Stomach (tissue), 9 donors: Measurements from ENCODE around the gene SRC. TPM values are rescaled to one million over a fixed set of nuclear protein-coding genes. Genes with fewer than 3 reads are reported as not detected.

ENCODE experiments used
- DNase-seq, 2 donors: peaks; one replicate each; pipeline versions ENCODE4 v3.0.0 to v3.0.0-alpha.2; 2013 to 2019
- H3K27ac ChIP-seq, 5 donors: fragments of 200-600 bp in 4 of 5; sonication (generic) in 4 of 5; one replicate each; pipeline ENCODE4 v1.5.1; 2013 to 2019; ENCODE audit warnings: mild to moderate bottlenecking in 1 of 5, moderate library complexity in 1 of 5
- H3K27me3 ChIP-seq, 3 donors: fragments of 200-600 bp; sonication (generic); one replicate each; pipeline ENCODE4 v1.5.1; 2017 to 2019; ENCODE audit warnings: mixed run types in 1 of 3
- H3K36me3 ChIP-seq, 4 donors: fragments of 200-600 bp; sonication (generic); 1 replicate in 3 of 4; 2 replicates in 1 of 4; pipeline ENCODE4 v1.5.1; 2016 to 2019
- H3K4me1 ChIP-seq, 4 donors: fragments of 200-600 bp; sonication (generic); one replicate each; pipeline ENCODE4 v1.5.1; 2016 to 2019
- H3K4me3 ChIP-seq, 4 donors: fragments of 200-600 bp; sonication (generic) in 3 of 4; one replicate each; pipeline ENCODE4 v1.5.1; 2016 to 2019; ENCODE audit warnings: mild to moderate bottlenecking in 1 of 4
- H3K9me3 ChIP-seq, 4 donors: fragments of 200-600 bp; sonication (generic); one replicate each; pipeline ENCODE4 v1.5.1; 2016 to 2019
- EP300 ChIP-seq: sonication (generic); formaldehyde crosslinking; IDR thresholded peaks from one replicate; pipeline ENCODE4 v1.6.1; 2017; ENCODE audit warnings: antibody characterized with exemption
- POLR2A ChIP-seq, 4 donors: fragments of 450-650 bp; IDR thresholded peaks; one replicate each; pipeline ENCODE4 v1.6.1; 2016; ENCODE audit warnings: antibody characterized with exemption in 4 of 4, control low read depth in 2 of 4, mild to moderate bottlenecking in 1 of 4, moderate library complexity in 1 of 4
- POLR2AphosphoS5 ChIP-seq, 3 donors: sonication (generic); formaldehyde crosslinking; IDR thresholded peaks; one replicate each; pipeline ENCODE4 v1.6.1; 2016; ENCODE audit warnings: antibody characterized with exemption in 3 of 3
- WGBS, 5 donors: extraction: QIAGEN DNeasy Blood & Tissue Kit in 3 of 5; methylation state at CpG; one replicate each; pipeline versions ENCODE4 v1.1.5 to v1.1.7; 2013 to 2018; 5-methylcytosine and 5-hydroxymethylcytosine counted together
- intact Hi-C: fragments of 100-400 bp; cut with DNase I; formaldehyde crosslinking; loops from one replicate; pipeline ENCODE4 v1.15.1; 2023; ENCODE audit warnings: low total_unique reads
- polyA plus RNA-seq, 3 donors: library from polyadenylated mRNA; stranded (reverse); fragments of 200-250 nt; gene quantifications; one replicate each; pipeline ENCODE4 v1.2.3, GENCODE V29; 2013
- total RNA-seq, 5 donors: library from RNA; depleted of rRNA; stranded (reverse); fragments of >200 nt; gene quantifications; one replicate each; pipeline versions ENCODE4 v1.1.0 to v1.2.3, GENCODE V29; 2014 to 2016
- TF ChIP-seq, protein P1 (sequence below), 7 experiments: fragments of 450-650 bp in 4 of 7; fragments of 200-600 bp in 3 of 7; sonication (generic) in 3 of 7; IDR thresholded peaks; one replicate each; pipeline ENCODE4 v1.5.1; 2016 to 2019; ENCODE audit warnings: antibody characterized with exemption in 7 of 7, control low read depth in 2 of 7, mild to moderate bottlenecking in 1 of 7
- donor health status: healthy with polysubstance abuse.
- donor health status: Bipolar disorder and iron deficiency.
- donor health status: healthy.

SRC gene
- total and polyA plus RNA-seq, 8 donors = 31.6 to 471 (median 47.3) TPM

DNA sequence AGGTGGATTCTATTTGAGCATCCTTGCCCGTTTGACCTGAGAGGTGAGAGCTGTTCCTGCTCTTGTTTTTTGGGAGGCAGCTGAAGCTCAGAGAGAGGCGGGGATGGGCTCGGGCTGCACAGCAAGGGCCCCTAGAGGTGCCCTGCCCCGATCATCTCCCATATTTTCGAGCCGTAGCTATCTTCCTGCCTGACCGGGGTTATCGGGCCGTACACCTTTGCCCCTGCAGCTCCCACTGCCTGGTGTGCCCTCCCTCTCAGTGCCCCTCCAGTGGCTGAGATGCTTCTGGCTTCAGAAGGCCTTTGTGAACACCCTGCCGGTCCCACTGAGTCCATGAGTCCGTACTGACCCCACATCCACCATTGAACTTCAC, 6.7 kb downstream of the SRC start:
- Histone ChIP-seq H3K36me3 (peaks cover 0 to 40% (median 37%) of the 10 kb centered on the region in 4 donors), H3K27me3 (no peaks in the 10 kb centered on the region), H3K4me3 (no peak overlapping the region), H3K27ac (no peak overlapping the region), H3K9me3 (no peaks in the 10 kb centered on the region), H3K4me1 (peaks cover 54 to 92% (median 83%) of the 10 kb centered on the region in 4 donors)
- 79 to 87% (median 83%) methylated on average over 7 to 11 of the region's 11 CpGs for WGBS, 5 donors
- no peak for TF ChIP-seq EP300
- TF ChIP-seq POLR2A (IDR thresholded peaks at IDR 0.05) = no peak
- TF ChIP-seq POLR2AphosphoS5 (IDR thresholded peaks at IDR 0.05) = no peak
- TF ChIP-seq, protein P1, sequence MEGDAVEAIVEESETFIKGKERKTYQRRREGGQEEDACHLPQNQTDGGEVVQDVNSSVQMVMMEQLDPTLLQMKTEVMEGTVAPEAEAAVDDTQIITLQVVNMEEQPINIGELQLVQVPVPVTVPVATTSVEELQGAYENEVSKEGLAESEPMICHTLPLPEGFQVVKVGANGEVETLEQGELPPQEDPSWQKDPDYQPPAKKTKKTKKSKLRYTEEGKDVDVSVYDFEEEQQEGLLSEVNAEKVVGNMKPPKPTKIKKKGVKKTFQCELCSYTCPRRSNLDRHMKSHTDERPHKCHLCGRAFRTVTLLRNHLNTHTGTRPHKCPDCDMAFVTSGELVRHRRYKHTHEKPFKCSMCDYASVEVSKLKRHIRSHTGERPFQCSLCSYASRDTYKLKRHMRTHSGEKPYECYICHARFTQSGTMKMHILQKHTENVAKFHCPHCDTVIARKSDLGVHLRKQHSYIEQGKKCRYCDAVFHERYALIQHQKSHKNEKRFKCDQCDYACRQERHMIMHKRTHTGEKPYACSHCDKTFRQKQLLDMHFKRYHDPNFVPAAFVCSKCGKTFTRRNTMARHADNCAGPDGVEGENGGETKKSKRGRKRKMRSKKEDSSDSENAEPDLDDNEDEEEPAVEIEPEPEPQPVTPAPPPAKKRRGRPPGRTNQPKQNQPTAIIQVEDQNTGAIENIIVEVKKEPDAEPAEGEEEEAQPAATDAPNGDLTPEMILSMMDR (IDR thresholded peaks at IDR 0.05) = no peak
- intact Hi-C loops = no loop called here
- no peak for DNase-seq

DNA sequence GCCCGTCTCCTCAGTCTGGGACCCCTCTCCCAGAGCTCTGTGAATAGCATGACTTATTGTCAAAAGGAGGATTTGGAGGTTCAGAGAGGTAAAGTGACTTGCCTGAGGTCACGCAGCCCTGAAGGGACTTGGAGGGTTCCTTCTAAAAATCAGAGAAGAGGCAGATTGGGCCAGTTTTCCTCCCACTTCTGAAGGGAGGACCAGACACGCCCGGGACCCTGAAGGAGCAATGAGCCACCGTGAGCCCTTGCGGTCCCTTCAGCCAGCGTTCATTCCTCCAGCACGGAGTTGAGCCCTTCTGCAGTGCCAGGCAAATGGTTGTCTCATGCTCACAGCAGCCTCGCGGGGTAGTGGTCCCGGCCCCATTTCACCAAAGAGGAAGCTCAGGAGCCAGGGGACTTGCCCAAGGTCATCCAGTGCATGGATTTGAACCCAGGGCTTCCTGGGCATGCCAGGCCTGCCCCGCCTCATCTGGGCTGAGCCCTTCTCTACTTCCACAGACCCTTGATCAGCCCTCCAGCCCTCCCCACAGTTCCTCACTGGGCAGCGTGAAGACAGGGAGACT, 7.4 kb downstream of the SRC start:
- intact Hi-C loops = no loop called here
- no peak overlapping the region for H3K4me3 ChIP-seq
- 90 to 94% (median 93%) methylated on average over 5 to 13 of the region's 13 CpGs for WGBS, 5 donors
- TF ChIP-seq POLR2A (IDR thresholded peaks at IDR 0.05) = no peak
- TF ChIP-seq, protein P1 (IDR thresholded peaks at IDR 0.05) = no peak
- no peak for TF ChIP-seq EP300
- no peak for TF ChIP-seq POLR2AphosphoS5 (IDR thresholded peaks at IDR 0.05)
- H3K27ac ChIP-seq = peak overlapping the region in 1 of 5 donors; percentile 45
- H3K9me3 ChIP-seq = no peaks in the 10 kb centered on the region
- no peaks in the 10 kb centered on the region for H3K27me3 ChIP-seq
- H3K36me3 ChIP-seq = peaks cover 0 to 40% (median 37%) of the 10 kb centered on the region in 4 donors
- no peak for DNase-seq
- H3K4me1 ChIP-seq = peaks cover 54 to 92% (median 83%) of the 10 kb centered on the region in 4 donors

DNA sequence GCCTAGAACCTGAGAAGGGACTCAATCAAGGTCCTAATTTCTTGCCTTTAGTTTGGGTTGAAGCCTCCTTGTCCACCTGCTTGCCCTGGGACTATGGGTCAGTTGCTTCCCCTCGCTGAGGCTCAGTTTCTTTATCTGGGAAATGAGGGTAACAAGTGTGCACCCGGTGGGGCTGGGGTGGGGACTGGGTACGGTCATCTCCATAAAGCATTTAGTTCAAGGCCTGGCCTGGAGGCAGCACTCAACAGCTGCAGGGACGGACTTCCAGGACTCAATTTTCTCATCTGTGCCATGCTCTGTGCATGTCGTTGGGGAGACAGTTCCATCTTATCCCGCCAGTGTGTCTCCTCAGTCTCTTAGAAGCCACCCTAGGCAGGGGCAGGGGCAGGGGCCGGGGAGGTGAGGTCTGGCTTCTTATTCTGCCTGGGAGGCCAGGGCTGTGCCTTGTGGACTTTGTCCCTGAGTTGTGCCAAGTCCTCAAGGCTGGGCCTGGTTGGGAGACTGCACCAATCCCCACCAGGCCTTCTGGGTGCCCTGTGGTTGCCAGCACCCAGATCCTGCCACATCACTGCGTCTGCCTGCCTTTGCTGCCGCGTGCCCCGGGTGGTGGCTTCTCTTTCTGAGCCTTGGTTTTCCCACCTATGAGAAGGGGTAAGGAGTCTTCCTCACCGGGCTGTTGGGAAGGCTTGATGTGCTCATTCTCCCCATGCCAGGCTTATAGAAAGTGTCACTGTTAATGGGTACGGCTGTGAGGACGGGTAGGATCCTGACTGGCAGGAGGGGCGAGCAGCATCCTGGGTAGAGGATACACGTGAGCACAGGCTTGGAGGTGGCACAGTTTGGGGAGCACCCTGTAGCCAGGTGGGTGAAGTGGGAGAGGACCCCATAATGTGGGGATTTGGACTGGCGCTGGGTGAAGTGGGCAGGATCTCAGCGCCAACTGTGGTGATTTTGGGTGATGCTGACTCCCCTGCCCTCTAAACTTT, 8.6 kb downstream of the SRC start:
- Histone ChIP-seq H3K4me3 (peak overlapping the region in 1 of 4 donors; percentile 9), H3K4me1 (peaks cover 57 to 93% (median 83%) of the 10 kb centered on the region in 4 donors), H3K27me3 (no peaks in the 10 kb centered on the region), H3K36me3 (peaks cover 0 to 40% (median 37%) of the 10 kb centered on the region in 4 donors), H3K27ac (peak overlapping the region; percentile 45 to 68 (median 65)), H3K9me3 (no peaks in the 10 kb centered on the region)
- DNase-seq = peak in 1 of 2 donors; percentile 73
- TF ChIP-seq, protein P1 (IDR thresholded peaks at IDR 0.05) = peak in 1 of 7 experiments; percentile 2
- TF ChIP-seq EP300 (no peak), POLR2AphosphoS5 (IDR thresholded peaks at IDR 0.05) (peak in 1 of 3 donors; percentile 18)
- intact Hi-C loops = no loop called here
- 42 to 60% (median 43%) methylated on average over 16 to 18 of the region's 18 CpGs for WGBS, 5 donors
